ENCODE data around the gene MR1.

MR1 gene

DNA sequence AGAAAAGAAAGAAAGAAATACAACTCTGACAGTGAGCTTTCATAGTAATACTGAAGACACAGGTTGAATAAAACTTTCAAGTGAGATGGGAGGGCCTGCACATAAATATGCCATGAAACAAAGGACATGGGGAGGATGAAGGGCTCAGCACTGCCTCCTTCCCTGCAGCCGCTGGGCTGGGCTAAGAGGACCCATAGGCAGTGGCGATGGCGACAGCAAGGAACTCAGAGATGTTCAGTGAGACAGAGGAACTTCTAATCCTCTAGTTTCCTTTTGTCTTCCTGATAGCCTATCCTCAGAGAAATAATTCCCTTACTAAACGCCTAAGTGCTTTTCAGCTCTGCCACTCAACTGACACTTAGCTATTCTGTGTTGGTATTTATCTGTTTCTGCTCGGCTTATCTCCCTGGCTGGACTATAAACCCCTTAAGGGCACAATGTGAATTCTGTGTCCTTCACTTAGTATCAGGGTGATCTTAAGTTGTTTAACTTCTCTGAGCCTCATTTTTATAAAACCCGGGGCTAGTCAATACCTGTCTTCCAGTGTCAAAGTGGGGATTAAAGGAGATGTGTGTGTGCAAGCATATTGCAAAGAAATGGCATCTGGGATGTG lies 30.3 kb downstream of the MR1 start:
- no peak for DNase-seq (ENCODE audit: low spot score)

DNA sequence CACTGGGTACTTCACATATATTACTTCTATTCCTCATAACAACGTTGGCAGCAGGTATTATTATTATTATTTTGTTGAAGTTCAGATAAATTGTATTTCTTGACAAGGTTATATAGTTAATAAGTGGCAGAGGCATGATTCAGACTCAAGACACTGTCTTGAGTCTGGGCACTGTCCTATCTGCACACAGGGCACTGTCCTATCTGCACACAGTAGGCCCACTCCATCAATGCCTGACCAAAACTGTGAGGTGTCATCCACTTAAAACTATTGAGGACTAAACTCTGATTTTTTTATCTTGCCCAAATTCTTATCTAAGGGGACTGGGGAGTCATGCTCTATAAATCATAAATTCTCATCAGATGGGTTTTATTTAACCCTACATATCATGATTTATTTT lies 30.9 kb downstream of the MR1 start:
- DNase-seq (ENCODE audit: low spot score), result no peak

DNA sequence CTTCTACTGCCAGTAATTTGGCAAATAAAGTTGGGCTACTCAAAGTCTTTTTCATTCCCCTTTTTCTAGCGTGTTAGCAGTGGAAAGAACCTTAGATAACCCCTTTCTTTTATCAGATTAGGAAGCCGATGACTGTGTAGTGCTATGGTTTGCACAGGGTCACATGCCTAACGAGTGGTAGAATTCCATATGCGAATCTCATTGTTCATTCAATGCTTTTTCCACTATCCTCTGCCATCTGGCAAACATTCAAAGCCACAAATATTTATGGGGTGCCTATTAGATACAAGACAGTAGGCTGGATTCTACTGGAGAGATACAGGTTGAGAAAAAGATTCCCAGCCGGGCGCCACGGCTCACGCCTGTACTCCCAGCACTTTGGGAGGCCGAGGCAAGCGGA lies 39.9 kb downstream of the MR1 start:
- DNase-seq (ENCODE audit: low spot score), result no peak

GRCh38 chr1:181075766-181076350 lies 42.1 kb downstream of the MR1 start:
- no peak for DNase-seq (ENCODE audit: low spot score)

DNA sequence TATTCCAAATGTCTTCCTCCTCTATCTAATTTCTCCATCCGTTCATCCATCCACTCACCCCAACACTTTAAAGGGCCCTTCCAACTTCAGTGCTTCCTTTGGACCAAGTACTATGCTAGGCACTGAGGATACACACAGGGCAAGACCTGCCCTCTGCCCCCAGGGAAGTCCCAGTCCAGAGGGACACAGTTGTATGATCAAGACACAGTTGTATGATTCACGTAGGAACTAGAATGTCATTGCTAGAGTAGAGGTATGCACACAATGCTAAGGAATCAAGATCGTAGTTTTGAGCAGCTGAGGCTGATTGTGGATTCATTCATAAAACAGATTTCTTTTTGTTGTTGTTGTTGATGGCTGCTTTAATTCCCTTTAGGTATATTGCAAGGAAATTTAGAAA lies 43.1 kb downstream of the MR1 start:
- DNase-seq (ENCODE audit: low spot score), result no peak

GRCh38 chr1:181077576-181078242 lies 43.9 kb downstream of the MR1 start:
- no peak for DNase-seq (ENCODE audit: low spot score)

- no peak for DNase-seq (ENCODE audit: low spot score)
Measured at GRCh38 chr1:181079382-181079781, 45.6 kb downstream of the MR1 start.

- DNase-seq (ENCODE audit: low spot score), result no peak
Measured at GRCh38 chr1:181079920-181080319, 46.1 kb downstream of the MR1 start.

- DNase-seq (ENCODE audit: low spot score), result no peak
Measured at GRCh38 chr1:181080556-181080955, 46.8 kb downstream of the MR1 start.

DNA sequence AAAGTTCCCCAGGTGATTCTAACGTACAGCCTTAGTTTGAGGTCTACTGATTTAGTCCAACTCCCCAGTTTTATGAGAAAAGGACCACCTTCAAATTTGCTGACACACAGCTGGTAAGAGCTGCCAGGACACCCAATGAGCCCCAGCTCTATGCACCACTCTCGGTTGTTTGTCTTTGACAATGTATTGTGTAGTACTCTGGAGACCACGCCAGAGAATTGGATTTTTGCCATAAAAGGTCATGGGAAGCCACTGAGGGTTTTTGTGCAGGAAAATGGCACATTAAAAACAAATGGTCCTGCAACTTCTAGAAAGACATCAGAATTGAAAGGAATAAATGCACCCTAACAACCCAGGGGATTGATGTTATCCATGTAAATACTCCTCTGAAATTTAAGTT lies 47.6 kb downstream of the MR1 start:
- DNase-seq (ENCODE audit: low spot score), result no peak

- DNase-seq (ENCODE audit: low spot score), result peak; percentile 44
Measured at GRCh38 chr1:181083842-181084605, 50.2 kb downstream of the MR1 start.

DNA sequence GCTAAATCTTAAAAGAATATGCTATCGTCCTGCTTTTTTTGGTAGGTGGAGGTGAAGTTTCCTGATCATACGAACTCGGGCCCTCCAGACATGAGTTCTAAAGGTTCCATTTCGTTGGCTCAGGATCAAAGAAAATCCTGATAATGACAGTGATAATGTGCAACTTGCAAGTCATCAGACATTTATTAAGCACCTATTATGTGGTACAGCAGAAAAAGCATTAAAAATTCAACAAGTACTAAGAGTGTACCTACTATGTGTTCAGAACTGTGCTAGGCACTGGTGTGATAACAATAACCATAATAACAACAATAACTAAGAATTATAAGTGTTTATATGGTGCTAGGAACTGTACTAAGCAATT lies 50.8 kb downstream of the MR1 start:
- DNase-seq (ENCODE audit: low spot score), result no peak

DNA sequence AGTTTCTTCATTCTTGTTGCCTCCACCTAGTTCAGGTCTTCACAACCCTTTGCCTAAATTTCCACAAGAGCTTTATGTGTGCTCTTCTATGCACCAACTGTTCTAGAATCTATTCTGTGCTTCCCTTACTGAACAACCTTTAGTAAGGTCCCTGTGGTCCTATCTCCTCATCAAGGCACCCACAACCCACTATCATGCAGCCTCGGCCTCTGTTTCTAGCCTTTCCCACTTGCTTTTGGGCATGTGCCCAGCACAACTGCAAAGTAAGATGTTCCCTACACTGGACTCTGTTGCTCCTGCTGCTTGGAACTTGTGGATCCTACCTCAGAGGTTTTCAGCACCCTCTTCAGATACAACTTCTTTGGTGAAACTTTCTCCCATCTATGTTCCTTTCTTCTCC lies 52.3 kb downstream of the MR1 start:
- no peak for DNase-seq (ENCODE audit: low spot score)

DNA sequence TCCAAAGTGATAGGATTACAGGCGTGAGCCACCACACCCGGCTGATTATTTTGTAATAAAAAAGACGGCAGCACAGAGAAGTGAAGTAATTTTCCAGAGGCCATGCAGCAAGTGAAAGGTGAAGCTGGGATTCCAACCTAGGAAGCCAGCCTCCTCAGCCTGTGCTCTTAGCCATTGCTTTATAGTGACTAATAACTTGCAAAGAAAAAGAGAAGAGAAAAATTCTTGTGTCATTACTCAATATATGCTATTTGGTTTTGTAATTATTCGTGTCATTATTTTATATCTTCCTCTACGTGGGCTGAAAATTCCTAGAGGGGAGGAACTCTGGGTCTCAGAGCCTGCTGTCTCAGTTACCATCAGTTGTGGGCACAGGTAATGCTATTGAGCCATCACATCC lies 53.1 kb downstream of the MR1 start:
- no peak for DNase-seq (ENCODE audit: low spot score)

DNA sequence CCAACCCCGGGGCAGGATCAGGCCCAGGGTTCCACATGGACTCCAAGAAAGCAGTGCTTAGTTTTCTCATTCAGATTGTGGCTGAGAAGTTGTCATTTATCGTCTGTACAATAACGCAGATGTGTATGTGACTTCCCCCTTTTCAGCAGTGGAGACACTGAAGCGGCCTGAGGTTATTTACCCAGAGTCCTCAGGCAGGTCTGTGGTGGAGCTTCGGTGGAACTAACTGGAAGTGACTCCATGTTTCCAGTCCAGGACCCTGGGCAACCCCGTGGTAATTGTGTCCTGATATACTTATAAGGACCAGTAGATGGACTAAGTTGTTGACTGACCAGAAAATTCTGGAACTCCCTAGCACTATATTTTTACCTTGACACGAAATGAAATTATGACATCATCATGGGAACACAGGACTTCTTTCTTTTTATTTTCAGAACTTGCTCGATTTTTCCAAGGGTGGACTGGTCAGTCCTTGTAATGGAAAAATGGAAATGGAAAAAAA lies 53.7 kb downstream of the MR1 start:
- DNase-seq (ENCODE audit: low spot score), result no peak

- peak; percentile 97 for DNase-seq (ENCODE audit: low spot score)
Measured at GRCh38 chr1:181088079-181089016, 54.6 kb downstream of the MR1 start, which contains the start of gene IER5. Gene IER5 (plus strand): TSS chr1:181088700. CDS start chr1:181088903, 203 bp downstream.

DNA sequence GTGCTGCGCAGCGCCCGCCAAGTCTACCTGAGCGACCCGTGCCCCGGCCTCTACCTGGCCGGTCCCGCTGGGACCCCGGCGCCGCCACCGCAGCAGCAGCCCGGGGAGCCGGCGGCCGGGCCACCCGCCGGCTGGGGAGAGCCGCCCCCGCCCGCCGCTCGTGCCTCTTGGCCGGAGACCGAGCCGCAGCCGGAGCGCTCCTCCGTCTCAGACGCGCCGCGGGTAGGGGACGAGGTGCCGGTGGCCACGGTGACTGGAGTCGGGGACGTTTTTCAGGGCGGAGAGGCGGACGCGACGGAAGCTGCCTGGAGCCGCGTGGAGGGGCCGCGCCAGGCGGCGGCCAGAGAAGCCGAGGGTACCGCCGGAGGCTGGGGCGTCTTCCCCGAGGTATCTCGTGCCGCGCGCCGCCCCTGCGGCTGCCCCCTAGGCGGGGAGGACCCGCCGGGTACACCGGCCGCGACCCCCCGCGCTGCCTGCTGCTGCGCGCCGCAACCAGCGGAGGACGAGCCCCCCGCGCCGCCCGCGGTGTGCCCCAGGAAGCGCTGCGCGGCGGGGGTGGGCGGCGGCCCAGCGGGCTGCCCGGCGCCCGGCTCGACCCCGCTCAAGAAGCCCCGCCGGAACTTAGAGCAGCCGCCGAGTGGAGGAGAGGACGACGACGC lies 55.4 kb downstream of the MR1 start:
- peak; percentile 38 for DNase-seq (ENCODE audit: low spot score)

DNA sequence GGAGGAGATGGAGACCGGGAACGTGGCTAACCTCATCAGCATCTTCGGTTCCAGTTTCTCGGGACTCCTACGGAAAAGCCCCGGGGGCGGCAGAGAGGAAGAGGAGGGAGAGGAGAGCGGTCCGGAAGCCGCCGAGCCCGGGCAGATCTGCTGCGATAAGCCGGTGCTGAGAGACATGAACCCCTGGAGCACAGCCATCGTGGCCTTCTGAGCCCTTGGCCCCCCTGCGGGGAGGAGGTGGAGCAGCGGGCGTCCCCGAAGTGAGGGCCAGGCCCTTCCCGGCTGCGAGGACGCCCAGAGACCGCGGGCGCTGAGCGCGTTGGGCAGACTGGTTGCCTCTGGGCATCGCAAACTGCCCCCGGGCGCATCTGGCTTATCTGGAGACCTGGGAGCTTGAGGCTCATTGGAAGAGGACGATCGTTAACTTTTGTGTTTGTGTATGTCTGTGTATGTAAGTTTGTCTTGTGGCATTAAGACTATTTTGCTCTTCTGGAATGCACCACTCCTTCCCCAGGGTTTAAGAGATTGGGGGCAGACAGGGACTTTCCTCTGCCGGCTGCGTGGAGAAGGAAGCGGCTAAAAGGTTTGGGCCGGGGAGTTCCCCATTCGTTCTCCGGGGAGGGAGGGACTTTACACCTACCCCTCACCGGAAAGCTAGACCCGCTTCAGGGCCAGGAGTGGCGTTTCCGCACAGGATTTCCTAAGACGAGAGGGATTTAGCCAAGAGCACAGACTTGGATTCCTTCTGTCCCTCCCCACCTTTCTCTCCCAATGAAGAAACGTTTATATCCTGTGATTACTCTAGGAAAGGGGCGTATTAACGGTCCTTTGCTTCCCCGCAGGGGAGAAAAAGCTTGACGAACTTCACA lies 56.1 kb downstream of the MR1 start:
- DNase-seq (ENCODE audit: low spot score), result peak; percentile 33

- DNase-seq (ENCODE audit: low spot score), result no peak
Measured at GRCh38 chr1:181090641-181091126, 56.9 kb downstream of the MR1 start.

All from iPS-NIHi11 (cell line).